ENCODE results near the gene GYG1. TPM values are rescaled to one million over a fixed set of nuclear protein-coding genes. Genes with fewer than 3 reads are reported as not detected.

The GYG1 gene
- polyA plus RNA-seq, 3 donors: 24.2 to 27.0 (median 26.5) TPM

Other genes with a start within 250 kb of the GYG1 start
- gene CPB1, start 163.7 kb upstream of the GYG1 start, polyA plus RNA-seq (ENCODE audit: insufficient read length in 3 of 3): under 1 TPM; 0.58 to 0.95 (median 0.73) TPM
- under 1 TPM; 0.40 to 0.46 (median 0.42) TPM for gene CPA3, start 126.2 kb upstream of the GYG1 start, polyA plus RNA-seq (ENCODE audit: insufficient read length in 3 of 3)
- 10 to 100 TPM; 35.8 to 50.4 (median 42.8) TPM for gene HLTF, start 95.0 kb downstream of the GYG1 start, polyA plus RNA-seq (ENCODE audit: insufficient read length in 3 of 3)
- gene HPS3, start 138.1 kb downstream of the GYG1 start, polyA plus RNA-seq (ENCODE audit: insufficient read length in 3 of 3): 10 to 100 TPM; 25.9 to 38.0 (median 34.5) TPM
- gene CP, start 230.3 kb downstream of the GYG1 start, polyA plus RNA-seq (ENCODE audit: insufficient read length in 3 of 3): under 1 TPM; 0.33 to 0.70 (median 0.43) TPM